GM21619 (cell line): ENCODE data around the gene PDLIM4.

Source experiments
- ATAC-seq: cut with Tn5 transposase; IDR thresholded peaks from one replicate; pipeline ENCODE4 v1.9.1; 2021; ENCODE audit not compliant: unreplicated experiment

PDLIM4 gene

DNA sequence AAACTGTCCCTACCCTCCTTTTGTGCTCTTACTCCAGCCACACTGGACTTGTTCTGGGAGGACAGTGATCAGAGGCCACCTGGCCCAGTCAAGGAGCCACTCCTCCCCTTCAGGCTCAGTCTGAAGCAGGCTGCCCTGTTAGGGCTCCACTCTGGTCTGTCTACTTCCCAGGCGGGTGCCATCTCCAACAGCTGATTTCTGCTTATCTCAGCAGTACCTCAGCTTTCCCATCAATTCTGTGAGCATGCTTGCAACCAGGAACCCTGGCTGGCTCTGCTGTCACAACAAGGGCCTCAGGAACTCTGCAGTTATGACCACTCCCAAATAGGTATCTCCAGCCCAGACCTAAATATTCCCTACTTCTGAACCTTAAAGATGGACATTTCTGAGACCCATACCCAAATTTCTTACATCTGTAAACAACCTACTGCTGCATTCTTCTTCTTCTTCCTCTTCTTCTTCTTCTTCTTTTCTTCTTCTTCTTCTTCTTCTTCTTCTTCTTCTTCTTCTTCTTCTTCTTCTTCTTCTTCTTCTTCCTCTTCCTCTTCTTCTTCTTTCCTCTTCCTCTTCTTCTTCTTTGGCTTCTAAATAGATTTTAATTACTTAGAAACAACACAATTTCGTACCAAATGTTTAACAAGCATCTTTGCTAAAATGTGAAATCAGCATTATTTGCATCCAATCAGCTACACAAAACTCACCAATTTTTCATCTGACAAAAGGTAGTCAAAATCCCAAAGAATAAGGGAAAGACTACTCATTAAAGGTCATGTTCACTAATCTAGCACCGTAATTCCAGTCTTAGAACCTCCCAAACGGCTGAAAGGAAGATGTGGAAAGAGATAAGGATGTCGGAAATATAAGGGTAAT is 23.1 kb downstream of the PDLIM4 start:
- no peak for ATAC-seq

DNA sequence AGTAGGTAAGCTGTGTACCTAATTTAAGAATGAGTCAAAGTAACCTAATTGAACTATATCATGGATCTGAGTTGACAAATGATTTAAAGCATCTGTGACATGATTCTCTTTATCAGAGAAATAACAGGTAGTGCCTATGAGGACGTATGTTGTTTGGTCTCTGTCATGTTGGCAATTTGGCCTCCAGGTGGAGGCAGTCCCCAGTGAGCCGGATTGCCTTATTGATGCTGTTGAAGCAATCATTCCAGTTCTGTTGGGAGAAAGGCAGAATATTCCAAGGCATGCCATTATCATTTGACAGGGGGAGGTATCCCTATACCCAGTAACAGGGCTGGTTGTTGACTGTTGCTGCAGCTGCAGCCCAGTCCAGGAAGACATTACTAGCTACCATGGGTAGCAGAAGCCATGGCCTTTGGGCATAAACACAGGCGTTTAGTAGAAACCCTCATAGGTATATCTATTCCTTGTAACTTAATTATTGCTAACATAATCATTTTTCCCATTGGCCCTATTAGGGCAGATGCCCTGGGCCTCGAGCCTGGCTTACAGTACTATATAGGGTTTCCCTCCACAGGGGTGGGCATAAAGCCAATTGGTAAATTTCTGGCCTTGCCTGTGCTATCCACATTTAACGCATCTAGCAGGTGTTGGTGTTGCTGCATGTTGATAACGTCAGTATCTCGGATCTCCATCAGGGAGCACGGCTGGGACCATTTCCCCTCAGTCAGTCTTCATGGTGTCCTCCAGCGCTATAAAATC is 24.5 kb downstream of the PDLIM4 start:
- ATAC-seq = no peak

DNA sequence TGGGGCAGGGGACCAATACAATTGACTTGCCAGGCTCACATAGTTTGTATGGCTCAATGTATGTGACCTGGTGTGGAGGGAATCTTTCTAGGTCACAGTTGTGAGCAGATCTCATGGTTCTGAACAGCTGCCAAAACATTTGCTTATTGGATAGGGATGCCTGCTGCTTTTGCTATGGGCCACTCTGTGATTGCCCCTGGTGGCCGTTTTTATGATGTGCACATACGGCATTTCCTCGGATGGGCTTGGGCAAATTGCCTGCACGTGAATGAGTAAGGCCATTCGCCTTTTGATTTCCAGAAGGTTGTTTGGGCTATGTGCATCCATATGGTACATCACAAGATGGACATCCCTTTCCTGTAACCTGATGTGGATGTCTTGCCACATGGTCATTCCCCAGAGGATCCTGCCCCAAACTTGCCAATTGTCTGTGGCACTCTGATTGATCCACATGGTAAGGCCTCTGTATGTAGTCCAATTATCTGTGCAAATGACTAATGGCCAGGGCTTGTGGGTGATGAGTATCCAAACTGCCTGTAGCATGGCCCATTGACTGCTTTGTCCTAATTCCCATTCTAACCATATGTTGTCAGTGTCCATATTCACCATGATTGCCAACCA is 26.0 kb downstream of the PDLIM4 start:
- ATAC-seq = no peak

DNA sequence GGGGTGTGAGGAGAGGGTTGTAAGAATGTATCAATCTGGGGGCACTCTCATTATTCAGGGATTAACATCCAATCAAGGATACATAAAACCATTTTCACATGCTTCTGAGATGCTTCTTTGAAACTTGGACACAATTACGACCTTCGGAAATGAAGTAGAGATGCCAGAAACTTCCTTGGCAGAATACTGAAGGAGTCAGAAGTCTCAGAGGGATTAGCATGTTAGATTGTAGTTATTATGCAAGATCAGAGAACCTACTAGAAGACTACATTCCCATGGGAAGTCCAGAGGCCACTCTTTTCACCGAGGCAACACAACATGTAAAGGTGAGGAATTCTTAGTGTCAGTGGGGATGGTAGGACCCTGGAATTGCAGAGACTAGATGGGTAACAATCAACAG is 31.6 kb downstream of the PDLIM4 start:
- ATAC-seq = no peak

DNA sequence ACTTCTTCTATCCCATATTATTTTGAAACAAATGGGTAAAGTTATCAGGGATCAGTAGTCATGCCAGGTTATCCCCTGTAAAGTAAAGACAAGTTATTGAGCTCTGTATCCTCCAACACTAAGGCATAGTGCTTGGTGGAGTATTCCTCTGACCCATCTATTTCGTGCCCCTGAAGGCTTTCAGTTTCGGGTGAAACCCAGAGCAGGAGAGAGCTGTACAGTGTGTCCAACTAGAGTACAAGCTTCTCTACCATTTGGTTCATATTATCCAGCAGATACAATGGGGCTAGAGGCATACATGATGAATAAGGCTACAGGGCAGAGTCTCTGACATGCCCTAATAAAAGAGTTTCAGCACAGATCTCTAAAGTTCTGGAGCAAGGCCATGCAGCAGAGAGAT is 33.5 kb downstream of the PDLIM4 start:
- ATAC-seq = no peak

DNA sequence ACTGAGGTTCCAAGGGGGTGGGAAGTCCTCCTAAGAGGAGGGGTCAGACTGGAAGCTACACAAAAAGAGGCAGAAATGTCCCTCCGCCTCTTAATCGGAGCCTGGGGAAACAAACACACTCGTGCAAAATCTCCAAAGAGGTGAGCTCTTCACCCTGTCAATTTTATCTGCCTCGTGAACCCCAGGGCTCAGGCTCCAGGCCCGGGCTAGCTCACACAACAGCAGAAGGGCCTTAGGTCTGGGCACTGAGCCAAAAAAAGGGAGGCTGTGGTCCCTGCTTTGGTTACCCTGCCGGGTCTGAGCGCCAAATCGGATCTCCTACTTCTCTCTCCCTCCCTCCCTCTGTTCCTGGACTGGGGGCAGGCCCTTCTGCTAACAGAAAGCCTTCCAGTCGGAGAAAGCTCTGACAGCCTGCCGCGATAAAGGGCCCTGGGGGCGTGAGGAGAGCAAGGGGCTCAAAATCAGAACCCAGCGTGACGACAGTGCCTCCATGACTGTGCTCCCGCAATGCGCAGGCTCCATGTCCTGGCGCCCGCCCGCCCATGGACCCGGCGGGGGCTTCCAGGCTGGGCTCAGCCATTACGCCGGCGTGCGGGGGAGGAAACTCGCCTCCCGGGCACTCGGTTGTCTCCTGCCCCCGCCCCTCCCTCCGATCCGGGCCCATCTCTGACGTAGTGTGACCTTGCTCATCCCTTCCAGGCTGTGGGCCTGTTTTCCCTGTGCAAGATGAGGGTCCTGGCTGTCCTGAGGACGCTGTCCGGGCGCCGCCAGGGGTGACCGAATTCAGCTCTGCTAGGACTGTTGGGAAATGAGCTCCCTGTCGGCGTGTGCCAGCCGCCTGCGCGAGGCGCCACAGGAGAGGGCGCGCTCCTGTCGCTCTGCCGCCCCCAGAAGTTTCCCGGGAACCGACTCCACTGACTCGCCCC is 35.8 kb downstream of the PDLIM4 start:
- peak; percentile 29 for ATAC-seq

DNA sequence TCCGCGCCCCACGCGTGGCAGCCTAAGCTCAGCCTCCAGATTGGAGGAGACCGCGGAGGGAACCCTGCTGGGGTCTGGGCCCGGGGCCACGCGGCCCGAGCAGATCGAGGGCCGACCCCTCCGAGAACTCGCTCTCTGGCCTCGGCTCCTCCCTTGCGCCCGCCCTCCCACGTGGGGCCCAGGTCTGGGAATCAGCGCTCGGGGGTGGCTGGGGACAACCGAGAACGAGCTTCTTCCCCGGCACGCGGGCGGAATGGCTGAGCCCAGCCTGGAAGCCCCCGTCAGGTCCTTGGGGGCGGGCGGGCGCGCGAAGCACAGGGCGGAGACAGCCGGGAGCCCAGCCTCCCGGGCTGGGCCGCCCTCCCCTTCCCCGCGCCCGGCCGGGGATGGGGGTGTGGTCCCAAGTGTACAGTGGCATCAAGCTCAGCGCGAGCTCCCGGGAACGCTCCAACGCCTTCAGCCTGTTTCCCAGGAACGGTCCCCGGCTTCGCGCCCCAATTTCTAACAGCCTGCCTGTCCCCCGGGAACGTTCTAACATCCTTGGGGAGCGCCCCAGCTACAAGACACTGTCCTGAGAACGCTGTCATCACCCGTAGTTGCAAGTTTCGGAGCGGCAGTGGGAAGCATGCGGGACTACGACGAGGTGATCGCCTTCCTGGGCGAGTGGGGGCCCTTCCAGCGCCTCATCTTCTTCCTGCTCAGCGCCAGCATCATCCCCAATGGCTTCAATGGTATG is 36.7 kb downstream of the PDLIM4 start, which contains the start of gene SLC22A4:
TSS of gene SLC22A4 (plus strand) at position 403 of the 736 bp plus-strand sequence. CDS start at position 626, 223 bp downstream.
- peak; percentile 58 for ATAC-seq

DNA sequence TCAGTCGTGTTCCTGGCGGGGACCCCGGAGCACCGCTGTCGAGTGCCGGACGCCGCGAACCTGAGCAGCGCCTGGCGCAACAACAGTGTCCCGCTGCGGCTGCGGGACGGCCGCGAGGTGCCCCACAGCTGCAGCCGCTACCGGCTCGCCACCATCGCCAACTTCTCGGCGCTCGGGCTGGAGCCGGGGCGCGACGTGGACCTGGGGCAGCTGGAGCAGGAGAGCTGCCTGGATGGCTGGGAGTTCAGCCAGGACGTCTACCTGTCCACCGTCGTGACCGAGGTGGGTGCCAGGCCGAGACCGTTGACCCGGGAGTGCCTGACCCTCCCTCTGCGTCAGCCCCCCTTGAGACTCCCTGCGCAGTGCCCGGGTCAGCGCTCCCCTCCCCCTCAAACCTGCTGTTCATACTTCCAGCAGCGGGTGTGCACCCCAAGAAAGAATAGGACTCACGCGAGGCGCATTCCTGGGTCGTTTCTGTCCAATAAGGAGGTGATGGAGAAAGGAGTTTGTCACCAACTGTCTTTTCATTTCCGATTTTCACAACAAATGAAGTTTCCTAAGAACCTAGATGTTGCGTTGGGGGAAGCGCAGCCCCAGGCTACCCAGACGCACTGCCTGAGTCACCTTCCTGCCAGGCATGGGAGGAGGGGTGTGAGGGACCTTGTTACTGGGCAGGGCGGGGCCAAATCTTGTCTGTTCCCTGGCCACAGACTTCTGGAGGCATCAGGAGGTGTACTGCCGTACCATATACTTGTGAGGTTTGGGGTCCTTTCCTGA is 37.4 kb downstream of the PDLIM4 start:
- ATAC-seq = peak; percentile 1

DNA sequence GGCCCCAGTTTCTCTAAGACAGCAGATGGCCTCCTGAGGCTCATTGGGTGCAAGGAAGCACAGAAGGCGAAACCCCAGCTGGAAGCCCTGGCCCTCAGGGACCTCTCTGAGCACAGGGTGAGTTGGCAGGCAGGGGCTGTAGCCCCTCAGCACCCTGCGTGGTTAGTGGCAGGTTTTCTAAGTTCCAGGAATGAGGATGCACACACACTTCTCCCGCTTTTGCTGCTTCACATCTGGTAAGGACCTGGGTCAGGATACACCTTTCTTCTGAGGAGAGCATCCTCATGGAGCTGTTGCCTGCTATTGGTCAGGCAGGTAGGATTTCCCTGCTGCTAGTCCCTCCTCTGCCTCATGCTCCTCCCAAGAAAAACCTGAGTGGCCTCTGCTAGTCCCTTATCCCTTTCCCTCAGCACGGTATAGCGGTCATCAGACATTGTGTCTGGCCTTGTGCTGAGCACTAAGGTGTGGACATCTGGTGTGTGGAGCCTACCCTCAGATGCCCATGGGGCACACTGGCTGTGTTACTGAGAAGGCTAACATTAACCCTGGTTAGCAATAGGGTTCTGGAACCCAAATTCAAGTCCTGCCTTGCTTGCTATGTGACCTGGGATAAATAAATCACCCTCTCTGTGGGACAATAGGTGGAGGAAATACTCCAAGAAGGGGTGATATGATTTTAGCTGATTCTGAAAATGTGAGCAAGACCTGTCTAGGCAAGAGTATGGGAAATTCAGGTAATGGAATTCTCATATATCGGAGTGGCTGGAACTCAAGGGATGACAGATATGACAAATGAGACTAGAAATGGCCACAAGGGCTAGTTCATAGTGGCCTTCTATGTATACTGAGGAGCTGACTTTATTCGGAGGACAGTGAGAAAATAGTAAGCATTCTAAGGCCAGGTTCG is 38.3 kb downstream of the PDLIM4 start:
- ATAC-seq = no peak

DNA sequence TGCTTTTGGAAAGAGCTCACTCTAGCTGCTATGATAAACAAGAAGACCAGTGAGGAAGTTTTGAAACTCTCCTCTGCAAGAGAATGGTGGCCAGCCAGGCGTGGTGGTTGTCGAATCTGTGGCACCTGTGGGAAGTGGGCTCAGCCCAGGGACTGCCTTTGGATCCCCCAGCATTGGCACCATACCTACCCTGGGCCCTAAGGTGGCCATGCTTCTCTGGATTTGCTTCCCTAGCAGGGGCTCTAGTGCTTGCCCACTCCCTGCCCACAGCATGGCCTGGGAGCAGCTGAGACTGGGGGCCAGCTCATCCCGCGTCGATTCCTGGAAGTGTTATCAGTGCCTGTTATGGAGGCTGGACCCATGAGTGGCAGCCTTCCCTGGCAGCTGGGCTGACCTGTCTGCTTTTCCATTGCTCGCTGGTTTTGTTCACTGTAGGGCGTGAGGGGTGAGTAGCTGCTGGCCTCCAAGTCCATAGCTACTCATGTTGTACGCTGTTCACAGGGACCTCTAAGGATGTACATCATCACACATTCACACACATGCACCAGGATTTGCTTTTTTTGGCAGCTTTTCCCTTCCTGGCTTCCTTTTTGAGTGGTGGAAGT is 39.0 kb downstream of the PDLIM4 start:
- no peak for ATAC-seq

DNA sequence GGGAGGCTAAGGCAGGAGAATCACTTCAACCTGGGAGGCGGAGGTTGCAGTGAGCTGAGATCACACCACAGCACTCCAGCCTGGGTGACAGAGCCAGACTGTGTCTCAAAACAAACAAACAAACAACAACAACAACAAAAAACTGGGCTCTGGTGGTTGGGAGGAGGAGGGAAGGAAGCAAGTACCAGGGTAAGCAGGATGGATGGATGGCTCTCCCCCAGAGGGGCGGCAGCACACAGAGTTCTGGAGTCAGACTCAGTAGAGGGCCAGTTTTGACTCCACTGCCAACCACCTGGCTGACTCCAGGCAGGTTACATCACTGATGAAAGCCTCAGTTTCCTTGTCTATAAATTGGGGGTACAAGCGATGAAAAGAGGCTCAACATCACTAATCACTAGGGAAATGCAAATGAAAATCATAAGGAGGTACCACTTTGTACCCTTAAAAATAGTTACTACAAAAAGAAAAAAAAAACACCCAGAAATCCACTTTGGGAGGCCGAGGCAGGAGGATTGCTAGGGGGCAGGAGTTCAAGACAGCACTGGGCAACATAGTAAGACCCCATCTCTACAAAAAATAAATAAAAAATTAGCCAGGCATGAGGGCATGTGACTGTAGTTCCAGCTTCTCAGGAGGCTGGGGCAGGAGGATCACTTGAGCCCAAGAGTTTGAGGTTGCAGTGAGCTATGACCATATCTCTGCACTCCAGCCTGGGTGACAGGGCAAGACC is 39.9 kb downstream of the PDLIM4 start:
- no peak for ATAC-seq

DNA sequence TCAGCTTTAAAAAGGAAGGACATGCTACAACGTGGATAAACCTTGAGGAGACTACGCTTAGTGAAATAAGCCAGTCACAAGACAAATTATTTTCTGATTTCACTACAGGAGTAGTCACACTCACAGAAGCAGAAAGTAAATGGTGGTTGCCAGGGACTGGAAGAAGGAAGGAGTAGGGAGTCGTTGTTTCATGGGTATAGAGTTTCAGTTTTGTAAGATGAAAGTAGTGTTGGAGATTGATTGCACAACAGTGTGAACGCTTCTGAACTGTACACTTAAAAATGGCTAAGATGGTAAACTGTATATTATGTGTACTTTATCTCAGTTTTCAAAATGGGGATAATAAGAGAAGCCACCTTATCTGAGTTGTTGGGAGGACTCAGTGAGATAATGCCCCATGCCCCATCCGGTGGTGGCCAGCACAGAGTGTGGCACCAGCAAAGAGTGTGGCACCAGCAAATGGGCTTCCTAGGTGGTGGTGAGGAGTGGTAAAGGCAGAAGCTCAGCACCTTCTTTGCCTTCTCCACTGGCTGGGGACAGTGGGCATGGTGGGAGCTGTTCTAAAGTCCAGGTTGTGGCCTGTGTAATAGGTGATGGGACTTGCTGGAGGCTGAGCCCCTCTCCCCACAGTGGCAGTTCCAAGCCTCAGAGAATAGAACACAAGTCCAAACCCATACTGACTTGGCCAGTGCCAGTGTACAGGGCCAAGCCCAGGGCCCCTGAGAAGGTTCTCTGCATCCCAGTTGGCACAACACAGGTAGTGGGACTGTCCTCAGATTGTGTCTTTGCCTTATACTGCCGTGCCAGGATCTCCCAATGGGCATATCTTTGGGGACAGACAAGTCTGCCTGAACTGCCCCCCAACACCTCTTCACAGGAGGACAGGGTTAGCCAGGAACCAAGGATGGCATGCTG is 41.1 kb downstream of the PDLIM4 start:
- ATAC-seq = no peak

DNA sequence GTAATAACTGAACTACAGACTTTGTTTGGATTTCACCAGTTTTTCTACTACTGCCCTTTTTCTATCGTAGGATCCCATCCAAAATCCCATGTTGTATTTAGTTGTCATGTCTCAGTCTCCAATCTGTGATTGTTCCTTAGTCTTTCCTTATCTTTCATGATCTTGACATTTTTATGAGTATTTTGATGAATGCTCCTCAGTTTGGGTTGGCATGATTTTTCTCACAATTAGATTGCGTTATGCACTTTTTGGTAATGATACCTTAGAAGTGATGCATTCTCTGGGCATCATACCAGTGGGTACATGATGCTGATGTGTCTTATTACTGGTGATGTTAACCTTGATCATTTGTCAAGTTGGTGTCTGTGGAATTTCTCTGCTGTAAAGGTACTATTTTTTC is 42.4 kb downstream of the PDLIM4 start:
- no peak for ATAC-seq

DNA sequence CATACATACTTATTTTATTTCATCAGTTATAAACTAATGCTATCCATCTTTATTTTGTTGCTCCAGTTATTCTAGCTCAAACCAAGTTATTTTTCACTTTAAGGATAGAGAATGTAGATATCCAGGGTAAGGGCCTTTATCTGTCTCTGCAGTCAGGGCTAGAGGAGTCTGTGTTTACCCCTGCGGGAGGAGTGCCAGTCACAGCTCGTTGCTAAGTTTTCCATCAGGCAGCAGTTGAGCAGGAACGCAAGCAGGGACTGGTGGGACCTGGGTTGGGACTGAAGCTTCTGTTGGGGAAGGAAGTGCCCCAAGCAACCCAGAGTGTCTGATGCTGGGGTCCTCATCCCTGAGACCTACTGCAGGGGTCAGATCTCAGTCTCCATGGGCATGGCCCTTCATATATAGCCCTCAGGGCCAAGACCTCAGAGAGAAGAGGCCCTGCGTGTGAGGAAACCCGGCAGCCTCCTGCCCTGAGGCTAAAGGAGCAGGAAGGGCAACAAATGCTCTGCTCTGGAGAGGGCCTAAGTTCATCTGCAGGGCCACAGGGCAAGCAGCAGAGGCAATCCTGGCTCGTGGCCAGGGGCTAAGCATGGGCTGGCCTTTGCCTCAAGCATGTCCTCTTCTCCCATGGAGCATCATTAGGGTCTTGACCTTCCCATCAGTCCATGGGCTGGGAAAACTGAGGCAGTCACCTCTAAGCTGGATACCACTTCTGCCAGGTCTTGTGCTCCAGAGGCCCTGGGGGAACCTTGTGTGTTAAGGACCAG is 43.3 kb downstream of the PDLIM4 start:
- ATAC-seq = no peak
